ENCODE measurements around the gene STARD8.
"Not testable (repeated sequence)": the region's sequence is repeated elsewhere in the genome, so short reads cannot be mapped to it uniquely, and the experiment has no call there.

The STARD8 gene, protein sequence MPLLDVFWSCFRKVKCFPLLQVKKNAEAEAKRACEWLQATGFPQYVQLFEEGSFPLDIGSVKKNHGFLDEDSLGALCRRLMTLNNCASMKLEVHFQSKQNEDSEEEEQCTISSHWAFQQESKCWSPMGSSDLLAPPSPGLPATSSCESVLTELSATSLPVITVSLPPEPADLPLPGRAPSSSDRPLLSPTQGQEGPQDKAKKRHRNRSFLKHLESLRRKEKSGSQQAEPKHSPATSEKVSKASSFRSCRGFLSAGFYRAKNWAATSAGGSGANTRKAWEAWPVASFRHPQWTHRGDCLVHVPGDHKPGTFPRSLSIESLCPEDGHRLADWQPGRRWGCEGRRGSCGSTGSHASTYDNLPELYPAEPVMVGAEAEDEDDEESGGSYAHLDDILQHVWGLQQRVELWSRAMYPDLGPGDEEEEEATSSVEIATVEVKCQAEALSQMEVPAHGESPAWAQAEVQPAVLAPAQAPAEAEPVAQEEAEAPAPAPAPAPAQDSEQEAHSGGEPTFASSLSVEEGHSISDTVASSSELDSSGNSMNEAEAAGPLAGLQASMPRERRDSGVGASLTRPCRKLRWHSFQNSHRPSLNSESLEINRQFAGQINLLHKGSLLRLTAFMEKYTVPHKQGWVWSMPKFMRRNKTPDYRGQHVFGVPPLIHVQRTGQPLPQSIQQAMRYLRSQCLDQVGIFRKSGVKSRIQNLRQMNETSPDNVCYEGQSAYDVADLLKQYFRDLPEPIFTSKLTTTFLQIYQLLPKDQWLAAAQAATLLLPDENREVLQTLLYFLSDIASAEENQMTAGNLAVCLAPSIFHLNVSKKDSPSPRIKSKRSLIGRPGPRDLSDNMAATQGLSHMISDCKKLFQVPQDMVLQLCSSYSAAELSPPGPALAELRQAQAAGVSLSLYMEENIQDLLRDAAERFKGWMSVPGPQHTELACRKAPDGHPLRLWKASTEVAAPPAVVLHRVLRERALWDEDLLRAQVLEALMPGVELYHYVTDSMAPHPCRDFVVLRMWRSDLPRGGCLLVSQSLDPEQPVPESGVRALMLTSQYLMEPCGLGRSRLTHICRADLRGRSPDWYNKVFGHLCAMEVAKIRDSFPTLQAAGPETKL

DNA sequence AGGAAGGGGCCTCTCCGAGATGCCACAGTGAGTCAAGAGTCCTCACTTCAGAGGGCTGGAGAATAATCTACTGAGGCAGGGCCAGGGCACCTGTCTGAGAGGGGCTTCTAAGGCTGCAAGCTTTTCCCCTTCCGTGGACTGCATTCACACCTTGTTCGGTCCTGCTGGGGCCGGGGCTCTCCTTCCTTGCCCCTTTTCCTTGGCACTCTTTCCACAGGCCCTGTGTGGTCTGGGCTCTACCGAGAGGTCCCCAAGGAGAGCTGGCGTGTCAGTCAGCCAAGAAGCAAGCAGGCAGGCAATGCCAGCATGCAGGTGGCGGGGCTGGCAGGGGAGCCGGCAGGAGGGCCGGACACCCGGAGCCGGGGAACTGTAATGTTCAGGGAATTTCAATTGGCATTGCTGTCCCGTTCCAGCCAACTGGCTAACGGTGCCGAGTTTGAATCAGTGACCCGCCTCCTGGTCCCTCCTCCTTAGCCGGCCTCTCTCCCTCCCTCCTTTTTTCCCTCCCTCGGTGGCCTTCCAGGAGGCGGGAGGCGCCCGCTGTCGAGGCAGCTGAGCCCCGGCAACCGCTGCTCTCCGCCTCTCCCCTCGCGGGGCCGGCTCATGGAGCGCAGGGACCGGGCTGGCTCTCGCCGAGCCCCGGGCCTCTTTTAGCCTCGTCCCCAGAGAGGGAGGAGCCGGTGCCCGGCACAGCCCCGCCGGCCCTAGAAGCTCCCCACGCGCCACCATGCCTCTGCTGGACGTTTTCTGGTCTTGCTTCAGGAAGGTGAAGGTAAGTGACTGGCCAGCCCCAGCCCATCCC lies at the start of gene STARD8:
TSS of gene STARD8 (plus strand) at position 511 of the 802 bp plus-strand sequence. CDS start at position 728, 217 bp downstream.
- peak; percentile 16 for DNase-seq (ENCODE audit: low read depth)

DNA sequence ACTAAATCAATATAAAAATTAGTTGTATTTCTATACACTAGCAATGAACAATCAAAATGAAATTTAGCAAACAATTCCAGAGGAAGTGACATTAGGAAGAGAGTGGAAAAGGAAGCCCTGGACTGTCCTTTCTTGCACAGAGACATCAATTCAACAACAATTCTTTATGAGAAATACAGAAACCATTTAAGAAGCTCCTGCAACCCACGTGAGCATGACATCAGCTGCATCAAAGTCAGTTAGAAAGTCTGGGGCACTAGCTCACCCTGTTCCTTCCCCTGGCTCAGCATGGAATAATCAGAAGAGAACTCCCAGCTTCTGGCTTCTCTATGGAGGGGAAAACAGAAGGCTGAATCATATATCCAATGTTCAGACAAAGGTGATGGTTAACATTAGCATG lies 48.6 kb upstream of the STARD8 start:
- no peak for DNase-seq (ENCODE audit: low read depth)

DNA sequence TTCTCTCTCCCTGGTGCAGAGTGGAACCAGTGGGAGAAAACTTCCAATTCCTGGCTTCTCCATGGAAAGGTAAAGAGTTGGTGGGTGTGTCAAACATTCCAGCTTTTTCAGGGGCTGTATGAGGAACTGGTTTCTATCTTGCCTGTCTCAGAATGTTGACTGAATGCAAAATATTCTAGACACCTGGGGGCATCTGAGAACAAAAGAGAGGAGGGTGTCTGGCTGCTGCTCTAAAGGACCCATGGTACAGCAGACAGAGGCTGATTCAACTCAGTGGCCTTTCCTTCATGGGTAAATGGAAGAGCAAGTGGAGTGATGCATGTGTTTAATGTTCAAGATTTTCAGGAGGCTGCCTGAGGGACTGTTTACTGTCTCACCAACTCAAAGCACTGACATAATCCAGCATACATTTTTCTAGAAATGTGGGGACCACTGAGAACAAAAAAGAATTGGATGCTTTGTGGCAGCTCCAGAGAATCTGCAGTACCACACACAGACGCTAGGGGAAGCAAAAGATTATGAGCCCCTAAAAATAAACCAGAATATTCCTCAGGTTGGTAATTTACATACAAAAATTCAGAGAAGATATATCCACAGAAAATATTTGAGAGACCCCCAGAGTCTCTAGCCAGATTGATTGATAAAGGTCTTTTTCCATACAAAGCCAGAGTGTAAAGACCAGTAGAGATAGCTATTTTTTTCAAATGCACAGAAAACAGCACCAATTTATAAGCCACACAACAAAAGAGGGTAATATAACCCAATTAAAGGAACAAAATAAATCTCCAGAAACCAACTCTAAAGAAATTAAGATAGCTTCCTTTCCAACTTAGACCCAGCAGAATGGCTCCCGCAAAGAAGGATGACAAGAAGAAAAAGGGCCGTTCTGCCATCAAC lies 48.0 kb upstream of the STARD8 start:
- no peak for DNase-seq (ENCODE audit: low read depth)

DNA sequence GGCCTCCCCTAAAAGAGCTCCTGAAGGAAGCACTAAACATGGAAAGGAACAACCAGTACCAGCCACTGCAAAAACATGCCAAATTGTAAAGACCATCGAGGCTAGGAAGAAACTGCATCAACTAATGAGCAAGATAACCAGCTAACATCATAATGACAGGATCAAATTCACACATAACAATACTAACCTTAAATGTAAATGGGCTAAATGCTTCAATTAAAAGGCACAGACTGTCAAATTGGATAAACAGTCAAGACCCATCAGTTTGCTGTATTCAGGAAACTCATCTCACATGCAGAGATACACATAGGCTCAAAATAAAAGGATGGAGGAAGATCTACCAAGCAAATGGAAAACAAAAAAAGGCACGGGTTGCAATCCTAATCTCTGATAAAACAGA lies 43.2 kb upstream of the STARD8 start:
- not testable (repeated sequence) for DNase-seq (ENCODE audit: low read depth)

DNA sequence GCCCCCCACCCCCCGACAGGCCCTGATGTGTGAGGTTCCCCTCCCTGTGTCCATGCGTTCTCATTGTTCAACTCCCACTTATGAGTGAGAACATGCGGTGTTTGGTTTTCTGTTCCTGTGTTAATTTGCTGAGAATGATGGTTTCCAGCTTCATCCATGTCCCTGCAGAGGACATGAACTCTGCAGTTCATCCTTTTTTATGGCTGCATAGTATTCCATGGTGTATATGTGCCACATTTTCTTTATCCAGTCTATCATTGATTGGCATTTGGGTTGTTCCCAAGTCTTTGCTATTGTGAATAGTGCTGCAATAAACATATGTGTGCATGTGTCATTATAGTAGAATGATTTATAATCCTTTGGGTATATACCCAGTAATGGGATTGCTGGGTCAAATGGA lies 32.7 kb upstream of the STARD8 start:
- DNase-seq (ENCODE audit: low read depth): not testable (repeated sequence)

DNA sequence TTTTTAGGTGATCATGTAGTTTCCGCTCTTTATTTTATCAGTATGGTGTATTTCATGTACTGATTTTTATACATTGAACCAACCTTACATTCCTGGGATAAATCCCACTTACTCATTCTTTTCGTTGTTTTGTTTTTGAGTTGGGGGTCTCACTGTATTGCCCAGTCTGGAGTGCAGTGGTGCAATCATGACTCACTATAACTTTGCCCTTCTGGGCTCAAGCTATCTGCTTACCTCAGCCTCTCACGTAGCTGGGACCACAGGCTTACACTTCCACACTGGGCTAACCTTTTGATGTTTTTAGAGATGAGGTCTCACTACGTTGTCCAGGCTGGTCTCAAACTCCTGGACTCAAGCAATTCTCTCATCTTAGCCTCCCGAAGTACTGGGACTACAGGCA lies 19.5 kb upstream of the STARD8 start:
- no peak for DNase-seq (ENCODE audit: low read depth)

DNA sequence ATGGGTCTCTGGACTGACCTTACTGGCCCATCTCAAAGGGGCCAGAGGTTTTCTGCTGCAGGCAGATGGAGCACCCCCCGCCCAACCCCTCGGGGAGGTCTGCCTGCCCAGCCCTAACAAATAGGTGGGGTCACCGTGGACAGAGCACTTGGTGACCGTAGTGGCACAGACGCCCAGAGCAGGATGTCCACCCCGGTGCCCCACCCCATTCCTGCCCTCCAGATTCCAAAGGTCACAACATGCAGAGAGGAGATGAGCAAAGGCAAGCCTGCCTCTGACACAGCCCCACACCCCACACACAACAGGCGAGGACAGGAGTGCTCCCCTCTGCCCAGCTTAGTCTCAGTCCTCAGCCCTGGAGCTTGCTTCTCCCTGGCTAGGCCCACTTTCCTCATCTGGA lies 17.5 kb upstream of the STARD8 start:
- DNase-seq (ENCODE audit: low read depth): not testable (repeated sequence)

DNA sequence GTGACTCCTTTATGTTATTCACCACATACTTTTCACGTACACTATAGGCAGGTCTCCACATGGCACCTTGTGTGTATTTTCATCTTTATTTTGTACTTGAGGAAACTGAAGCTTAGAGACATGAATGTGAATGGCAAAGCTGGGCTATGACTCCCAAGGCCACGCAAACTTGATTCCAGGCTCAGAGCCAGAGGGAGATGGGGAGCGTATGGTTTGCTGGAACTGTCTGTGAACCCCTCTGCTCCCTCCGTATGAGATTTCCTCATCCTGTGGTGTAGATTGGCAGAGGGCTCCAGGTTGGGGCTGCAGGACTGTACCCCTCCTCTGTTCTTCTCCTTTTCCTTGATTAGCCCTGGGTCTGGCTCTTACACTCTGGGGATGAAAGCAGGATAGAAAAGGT lies 16.1 kb upstream of the STARD8 start:
- no peak for DNase-seq (ENCODE audit: low read depth)

DNA sequence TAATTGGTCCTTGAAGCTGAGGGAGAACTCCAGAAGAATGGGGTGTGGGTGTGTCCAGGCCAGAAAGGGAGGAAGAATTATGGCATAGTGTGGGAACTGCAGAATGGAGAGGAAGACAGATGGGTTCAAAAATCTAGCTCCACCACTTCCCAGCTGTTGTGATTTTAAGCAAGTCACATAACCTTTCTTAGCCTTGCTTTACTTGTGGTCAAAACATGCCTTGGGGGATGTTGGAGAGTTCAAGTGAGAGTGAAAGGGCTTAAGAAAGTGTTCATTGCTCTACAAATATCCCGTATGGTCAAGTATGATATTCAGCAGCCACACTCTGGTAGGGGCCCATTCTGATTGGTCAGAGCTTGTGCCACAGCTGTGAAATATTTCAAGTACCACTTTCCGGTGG lies 15.0 kb upstream of the STARD8 start:
- no peak for DNase-seq (ENCODE audit: low read depth)

DNA sequence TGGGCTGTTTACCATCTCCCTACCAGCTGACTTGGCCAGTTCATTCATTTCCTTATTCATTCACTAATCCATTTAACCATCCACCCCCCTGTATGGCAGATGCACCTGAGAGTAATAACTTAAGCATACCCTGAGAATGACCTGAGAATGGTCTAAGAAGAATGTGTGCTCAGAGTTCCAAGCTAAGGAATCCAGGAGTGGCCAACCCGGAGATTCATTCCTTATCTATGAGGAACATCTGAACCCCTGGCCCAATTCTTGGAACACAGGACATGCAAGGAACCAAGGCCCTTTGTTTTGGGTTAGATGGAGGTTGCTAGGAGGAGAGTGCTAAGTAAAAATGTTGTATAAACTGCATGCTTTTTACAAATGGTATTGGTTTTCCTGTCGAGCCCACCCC lies 13.5 kb upstream of the STARD8 start:
- DNase-seq (ENCODE audit: low read depth): no peak

DNA sequence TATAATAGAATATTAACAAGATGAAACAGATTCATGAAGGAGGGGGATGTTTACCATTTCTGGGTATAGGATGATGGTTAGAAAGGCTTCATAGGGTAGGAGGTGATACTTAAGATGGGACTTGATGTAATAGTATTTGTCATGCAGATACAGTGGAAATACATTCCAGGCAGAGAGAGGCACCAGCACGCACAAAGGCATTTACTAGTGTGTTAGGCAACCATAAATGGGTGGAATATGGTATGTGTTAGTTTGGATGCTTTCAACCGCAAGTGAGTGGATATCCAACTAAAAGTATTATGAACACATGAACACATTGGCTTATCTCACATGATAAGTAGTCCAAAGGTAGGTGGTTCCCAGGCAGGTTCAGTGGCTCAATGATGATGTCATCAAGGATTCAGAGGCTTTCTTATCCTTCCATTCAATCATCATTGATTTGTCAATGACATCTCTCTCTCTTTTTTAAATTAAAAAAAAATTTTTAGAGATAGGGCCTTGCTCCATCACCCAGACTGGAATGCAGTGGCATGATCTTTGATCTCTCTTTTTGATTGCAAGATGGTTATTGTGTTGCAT lies 12.7 kb upstream of the STARD8 start:
- no peak for DNase-seq (ENCODE audit: low read depth)

DNA sequence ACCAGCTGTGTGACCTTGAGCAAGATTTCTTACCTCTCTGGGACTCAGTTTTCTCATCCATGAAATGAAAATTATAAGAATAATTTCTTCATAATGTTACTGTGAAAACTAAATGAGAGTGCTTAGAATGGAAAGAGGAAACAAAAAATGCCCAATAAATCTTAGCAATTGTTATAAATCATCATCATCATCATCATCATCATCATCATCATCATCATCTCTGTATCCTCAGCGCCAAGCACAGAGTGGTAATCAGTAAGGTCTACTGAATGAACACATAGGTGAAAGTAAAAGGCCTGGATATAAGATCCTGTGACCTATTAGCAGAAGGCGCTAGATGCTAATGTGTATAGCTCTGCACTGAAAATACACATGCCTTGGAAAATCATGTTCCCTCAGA lies 6.8 kb upstream of the STARD8 start:
- DNase-seq (ENCODE audit: low read depth): no peak

DNA sequence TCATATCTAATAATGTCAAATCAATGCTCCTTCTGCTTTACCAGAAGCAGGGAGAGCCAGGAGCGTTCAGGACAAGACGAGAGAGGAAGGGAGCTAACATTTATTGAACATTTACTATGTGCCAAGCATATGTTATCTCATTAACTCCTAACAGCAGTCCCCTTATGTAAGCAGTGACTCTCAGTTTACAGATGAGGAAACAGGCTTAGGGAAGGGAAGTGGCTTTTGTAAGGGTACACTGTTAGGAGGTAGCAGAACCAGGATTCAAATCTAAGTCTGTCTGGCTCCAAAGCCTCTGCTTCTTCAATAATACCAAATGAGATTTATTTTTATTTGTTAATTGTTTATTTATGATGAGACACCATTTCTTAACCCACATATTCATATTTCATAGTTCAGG lies 2.6 kb upstream of the STARD8 start:
- no peak for DNase-seq (ENCODE audit: low read depth)

DNA sequence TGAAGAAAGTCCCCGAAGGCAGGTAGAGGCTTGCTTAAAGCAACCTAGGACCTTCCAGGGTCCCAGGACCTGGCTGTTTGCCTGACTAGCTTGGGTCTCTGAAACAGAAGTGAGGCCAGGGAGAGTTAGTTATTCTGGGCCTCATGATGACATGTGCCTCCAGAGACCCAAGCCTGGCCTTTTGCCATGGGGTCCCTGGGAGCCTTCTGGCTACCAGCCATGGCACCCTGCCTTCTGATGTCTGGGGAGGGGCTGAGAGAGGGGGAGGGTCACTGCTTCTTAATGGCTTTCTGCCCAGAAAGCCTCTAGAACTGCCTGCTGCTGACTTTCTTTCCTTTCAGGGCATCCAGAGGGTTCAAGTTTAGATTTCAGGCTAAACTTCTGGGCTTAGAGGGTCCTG lies 1.0 kb upstream of the STARD8 start:
- no peak for DNase-seq (ENCODE audit: low read depth)

DNA sequence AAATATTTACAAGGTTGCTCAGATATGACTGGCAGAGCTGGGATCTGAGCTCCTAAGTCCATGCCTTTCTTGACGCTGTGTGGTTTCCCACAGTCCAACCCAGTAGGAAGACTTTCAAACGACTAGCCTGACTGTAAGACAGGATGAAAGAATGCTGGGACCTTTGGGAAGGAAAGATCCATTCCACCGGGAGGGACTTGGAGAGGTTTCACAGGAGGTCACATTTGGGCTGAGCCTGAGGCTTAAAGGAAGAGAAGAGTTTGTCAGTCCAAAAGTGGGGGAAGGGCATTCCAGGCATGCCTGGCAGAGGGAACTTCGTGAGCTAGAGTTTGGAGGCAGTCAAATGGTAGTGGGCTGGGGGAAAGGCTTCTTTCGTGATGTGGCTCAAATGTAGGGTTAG lies 1.5 kb downstream of the STARD8 start:
- DNase-seq (ENCODE audit: low read depth): no peak

DNA sequence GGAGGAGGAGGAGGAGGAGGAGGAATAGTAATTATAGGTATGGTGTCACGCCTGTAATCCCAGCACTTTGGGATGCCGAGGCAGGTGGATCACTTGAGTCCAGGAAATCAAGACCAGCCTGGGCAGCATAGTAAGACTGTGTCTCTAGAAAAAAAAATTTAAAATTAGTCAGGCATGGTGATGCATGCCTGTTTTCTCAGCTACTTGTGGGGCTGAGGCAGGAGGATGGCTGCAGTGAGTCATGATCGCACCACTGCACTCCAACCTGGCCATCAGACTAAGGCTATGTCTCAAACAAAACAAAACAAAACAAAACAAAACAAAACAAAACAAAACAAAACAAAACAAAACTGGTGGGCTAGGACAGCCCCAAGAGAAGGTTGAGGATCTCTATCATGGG lies 3.0 kb downstream of the STARD8 start:
- no peak for DNase-seq (ENCODE audit: low read depth)

DNA sequence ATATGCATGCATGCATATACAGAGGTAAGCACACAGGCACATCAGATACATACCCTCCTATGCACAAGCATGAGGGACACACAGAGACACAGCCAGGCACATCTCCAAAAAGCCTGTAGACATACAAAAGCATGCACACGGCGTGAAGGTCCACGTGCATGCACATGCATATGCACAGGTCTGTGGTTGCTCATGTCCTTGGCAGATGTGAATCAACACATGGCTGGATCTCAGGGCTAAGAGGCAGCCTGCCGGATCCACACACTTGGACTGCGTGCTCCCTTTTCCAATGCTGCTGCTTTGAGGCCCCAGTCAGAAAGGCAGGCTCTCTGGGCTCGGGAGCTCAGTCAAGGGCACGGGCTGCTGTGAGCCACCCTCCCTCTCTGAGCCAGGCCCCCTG lies 3.6 kb downstream of the STARD8 start:
- no peak for DNase-seq (ENCODE audit: low read depth)

DNA sequence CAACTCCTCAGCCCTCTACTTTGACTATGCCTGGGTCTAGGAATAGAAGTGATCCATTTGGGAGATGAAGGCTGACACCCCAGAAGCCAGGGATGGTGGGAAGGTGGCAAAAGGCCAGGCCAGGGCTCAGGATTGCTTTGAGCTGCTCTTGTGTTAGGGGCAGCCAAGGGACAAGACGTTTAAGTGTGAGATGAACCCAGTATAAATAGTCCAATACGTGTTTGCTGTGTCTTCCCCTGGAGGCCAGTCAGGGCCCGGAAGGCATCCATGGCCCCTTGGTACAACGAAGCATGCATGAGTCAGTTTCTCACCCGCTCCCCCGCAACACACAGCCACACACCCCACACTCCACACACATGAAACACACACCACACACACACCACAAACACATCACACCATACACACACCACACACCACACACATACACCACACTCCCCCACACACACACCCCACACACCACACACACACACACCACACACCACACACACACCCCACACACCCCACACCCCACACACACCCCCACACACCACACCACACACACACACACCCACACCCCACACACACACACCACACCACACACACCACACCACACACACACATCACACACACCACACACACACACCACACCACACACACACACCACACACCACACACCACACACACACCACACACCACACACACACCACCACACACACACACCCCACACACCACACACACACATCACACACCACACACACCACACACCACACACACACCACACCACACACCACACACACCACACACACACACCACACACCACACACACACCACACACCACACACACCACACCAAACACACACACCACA lies 5.1 kb downstream of the STARD8 start:
- no peak for DNase-seq (ENCODE audit: low read depth)

DNA sequence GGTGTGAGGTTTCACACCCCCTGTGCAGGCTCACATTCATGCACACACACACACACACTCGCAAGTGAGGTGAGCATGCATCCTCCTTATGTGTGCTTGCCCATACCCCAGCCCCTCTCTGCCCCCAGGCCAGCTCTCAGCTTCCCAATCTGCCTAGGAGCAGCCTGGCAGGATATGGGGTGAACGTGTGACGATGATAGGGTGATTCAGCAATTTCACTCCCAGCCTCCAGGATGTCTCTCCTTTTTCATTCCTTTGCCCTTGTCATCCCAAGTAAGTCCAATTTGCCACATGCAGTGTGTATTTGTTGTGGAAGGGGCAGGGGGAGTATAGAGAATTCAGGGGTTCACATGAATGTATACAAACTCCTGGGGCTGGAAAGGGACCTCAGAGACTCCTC lies 7.2 kb downstream of the STARD8 start:
- DNase-seq (ENCODE audit: low read depth): no peak

DNA sequence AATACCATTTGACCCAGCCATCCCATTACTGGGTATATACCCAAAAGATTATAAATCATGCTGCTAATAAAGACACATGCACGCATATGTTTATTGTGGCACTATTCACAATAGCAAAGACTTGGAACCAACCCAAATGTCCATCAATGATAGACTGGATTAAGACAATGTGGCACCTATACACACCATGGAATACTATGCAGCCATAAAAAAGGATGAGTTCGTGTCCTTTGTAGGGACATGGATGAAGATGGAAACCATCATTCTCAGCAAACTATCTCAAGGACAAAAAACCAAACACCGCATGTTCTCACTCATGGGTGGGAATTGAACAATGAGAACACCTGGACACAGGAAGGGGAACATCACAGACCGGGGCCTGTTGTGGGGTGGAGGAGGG lies 9.0 kb downstream of the STARD8 start:
- DNase-seq (ENCODE audit: low read depth): not testable (repeated sequence)

All from fibroblast of the conjunctiva (primary cell).